Astrocyte of the cerebellum (primary cell): ENCODE data around the gene HS2ST1.
"Not testable (repeated sequence)": the region's sequence is repeated elsewhere in the genome, so short reads cannot be mapped to it uniquely, and the experiment has no call there.

ENCODE experiments used
- DNase-seq: peaks from one replicate; pipeline ENCODE4 v3.0.0-alpha.2; 2011; ENCODE audit warnings: low read depth
- H3K4me3 ChIP-seq: 2 replicates; pipeline ENCODE4 v1.5.1; 2011; ENCODE audit warnings: mild to moderate bottlenecking, low read depth, low read length, moderate library complexity
- in situ Hi-C: cut with HindIII; loops from 2 replicates; pipeline ENCODE4 v1.10.0; 2017; ENCODE audit warnings: low sequenced_read_pairs
- TF ChIP-seq, protein P1 (sequence below): IDR thresholded peaks from 2 replicates; pipeline ENCODE4 v1.5.1; 2012; ENCODE audit warnings: low read length, low read depth, moderate library complexity, mild to moderate bottlenecking; ENCODE audit errors: missing control alignments

The HS2ST1 gene

DNA sequence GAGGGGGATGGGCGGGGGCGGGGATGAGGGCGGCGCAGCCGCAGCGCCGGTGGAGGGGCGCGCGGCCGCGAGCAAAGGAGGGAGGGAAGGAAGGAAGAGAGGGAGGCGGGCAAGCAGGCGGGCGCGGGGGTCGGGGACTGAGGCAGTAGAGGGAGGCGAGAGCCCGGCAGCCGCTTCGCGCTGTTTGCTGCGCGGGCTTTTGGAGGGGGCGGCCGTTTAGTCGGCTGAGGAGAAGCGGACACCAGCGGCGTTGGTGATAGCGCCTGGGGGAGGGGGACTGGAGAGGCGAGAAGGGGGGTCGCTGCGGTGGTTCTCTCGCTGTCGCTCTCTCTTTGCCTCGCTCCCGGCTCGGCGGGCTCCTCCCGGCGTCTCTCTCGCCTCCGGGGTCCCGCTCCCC, at the start of gene HS2ST1:
HS2ST1 (plus strand) TSS at position 35 of the 397 bp plus-strand sequence.
- in situ Hi-C loops: no loop called here

DNA sequence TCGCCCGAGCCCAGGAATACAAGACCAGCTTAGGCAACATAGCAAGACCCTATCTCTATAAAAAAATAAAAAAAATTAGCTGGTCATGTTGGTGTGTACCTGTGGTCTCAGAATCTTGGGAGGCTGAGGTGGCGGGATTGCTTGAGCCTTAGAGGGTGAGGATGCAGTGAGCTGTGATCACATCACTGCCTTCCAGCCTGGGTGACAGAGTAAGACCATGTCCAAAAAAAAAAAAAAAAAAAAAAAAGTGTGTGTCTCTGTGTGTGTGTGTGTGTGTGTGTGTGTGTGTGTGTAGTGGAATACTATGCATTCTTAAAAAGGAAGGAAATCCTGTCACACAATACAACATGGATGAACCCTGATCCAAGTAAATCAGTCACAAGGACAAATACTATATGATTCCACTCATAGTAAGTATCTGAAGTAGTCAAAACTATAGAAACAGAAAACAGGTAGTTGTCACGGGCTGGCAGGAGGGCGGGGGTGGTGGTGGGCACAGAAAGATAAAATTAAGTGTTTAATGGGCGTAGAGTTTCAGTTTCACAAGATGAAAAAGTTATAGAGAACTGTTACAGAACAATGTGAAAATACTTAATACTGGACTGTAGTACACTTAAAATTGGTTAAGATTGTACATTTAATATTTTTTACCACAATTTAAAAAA, 48.3 kb upstream of the HS2ST1 start:
- TF ChIP-seq, protein P1, sequence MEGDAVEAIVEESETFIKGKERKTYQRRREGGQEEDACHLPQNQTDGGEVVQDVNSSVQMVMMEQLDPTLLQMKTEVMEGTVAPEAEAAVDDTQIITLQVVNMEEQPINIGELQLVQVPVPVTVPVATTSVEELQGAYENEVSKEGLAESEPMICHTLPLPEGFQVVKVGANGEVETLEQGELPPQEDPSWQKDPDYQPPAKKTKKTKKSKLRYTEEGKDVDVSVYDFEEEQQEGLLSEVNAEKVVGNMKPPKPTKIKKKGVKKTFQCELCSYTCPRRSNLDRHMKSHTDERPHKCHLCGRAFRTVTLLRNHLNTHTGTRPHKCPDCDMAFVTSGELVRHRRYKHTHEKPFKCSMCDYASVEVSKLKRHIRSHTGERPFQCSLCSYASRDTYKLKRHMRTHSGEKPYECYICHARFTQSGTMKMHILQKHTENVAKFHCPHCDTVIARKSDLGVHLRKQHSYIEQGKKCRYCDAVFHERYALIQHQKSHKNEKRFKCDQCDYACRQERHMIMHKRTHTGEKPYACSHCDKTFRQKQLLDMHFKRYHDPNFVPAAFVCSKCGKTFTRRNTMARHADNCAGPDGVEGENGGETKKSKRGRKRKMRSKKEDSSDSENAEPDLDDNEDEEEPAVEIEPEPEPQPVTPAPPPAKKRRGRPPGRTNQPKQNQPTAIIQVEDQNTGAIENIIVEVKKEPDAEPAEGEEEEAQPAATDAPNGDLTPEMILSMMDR: no peak
- DNase-seq: no peak
- H3K4me3 ChIP-seq: no peak overlapping the region
- in situ Hi-C loops: no loop called here

More for the DNA sequence above, at the start of gene HS2ST1:
- no peak for DNase-seq
- H3K4me3 ChIP-seq: peak within 1 kb of the TSS; percentile 99
- TF ChIP-seq, protein P1: no peak

DNA sequence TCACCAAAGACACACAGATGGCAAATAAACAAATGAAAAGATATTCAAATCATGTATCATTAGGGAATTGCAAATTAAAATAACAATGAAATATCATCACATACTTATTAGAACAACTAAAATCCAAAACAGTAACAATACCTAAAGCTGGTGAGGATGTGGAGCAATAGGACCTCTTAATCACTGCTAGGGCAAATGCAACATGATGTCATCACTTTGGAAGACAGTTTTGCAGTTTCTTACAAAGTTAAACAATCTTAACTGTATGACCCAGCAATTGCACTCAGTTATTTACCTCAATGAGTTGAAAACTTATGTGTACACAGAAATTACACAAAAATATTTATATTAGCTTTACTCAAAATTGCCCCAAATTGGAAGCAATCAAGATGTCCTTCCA, 47.8 kb upstream of the HS2ST1 start:
- DNase-seq: no peak
- H3K4me3 ChIP-seq: no peak overlapping the region
- in situ Hi-C loops: no loop called here
- TF ChIP-seq, protein P1: no peak

DNA sequence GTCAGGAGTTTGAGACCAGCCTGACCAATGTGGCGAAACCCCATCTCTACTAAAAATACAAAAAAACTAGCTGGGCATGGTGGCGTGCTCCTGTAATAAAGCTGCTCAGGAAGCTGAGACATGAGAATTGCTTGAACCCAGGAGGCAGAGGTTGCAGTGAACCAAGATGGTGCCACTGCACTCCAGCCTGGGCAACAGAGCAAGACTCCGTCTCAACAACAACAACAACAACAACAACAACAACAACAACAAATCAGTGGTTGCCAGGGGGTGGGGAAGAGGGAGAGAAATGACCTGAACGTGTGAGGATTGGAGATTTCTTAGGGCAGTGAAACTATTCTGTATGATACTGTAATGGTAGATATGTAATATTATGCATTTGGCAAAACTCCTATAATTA, 47.2 kb upstream of the HS2ST1 start:
- DNase-seq, in situ Hi-C loops, H3K4me3 ChIP-seq: not testable (repeated sequence)

DNA sequence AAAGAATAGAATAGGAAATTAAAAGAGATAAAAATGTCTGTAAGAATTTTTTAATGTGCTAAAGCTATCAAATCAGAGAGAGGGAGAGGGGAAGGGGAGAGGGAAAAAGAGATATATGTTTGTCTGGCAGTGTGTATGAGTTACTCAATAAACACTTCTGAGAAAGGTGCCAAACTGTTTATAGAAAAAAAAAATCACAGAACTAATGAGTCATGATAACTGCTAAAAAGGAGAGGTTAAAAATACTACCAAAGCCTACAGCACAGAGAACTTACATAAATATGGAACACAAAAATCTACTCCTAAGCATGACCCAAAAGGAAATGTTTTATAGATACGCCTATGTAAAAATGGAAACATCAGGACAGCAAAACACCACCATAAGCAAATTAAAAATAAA, 46.0 kb upstream of the HS2ST1 start:
- DNase-seq: no peak
- TF ChIP-seq, protein P1: no peak
- H3K4me3 ChIP-seq: no peak overlapping the region
- in situ Hi-C loops: no loop called here

DNA sequence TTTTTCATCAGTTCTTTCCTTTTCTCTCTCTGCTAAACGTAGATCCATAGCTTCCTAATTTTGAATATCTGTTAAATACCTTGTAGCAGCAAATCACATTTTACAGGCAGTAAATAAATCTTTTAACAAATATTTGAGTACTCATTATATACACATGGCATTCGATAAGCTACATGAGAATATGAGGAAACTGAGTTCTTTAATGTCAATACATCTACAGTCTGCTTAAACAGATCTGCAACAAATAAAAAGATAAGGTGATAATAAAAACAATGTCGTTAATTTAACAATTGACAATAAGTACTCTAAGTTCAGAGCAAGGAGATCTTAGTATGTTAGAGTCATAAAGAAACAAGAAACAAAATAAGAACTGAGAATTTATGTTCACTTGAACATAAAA, 43.4 kb upstream of the HS2ST1 start:
- no peak for DNase-seq
- TF ChIP-seq, protein P1: no peak
- H3K4me3 ChIP-seq: no peak overlapping the region
- in situ Hi-C loops: no loop called here

DNA sequence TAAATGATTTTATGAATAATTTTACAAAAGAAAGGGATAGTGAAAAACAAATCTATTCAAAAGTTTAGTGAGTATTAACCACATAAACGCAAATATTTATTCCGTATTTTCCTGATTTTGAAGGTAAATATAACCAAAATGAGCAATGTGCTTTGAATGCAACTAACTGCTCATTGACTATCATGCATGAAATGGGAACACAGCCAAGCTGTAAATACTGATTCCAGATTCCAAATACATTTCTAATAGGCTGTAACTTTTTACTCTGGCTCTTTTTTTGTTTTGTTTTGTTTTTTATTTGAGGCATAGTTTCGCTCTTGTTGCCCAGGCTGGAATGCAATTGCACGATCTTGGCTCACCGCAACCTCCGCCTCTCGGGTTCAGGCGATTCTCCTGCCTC, 42.3 kb upstream of the HS2ST1 start:
- in situ Hi-C loops: no loop called here
- H3K4me3 ChIP-seq: no peak overlapping the region
- TF ChIP-seq, protein P1: no peak
- DNase-seq: peak; percentile 5
